ENCODE results near the gene RBM6.

DNA sequence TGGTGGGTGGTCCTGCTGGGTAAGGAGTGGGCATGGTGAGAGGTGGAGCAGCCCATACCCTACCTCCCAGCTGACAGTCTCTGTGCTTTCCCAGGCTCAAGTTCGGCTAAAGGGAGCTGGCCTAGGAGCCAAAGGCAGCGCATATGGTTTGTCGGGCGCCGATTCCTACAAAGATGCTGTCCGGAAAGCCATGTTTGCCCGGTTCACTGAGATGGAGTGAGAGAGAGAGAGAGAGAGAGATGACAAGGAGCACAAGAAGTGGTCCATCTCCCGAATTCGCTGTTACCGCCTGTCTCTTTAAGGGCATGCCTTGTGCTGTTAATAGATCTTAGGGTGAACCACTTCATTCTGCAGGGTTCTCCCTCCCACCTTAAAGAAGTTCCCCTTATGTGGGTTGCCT is 178.3 kb downstream of the RBM6 start:
- TF ChIP-seq, protein P1, sequence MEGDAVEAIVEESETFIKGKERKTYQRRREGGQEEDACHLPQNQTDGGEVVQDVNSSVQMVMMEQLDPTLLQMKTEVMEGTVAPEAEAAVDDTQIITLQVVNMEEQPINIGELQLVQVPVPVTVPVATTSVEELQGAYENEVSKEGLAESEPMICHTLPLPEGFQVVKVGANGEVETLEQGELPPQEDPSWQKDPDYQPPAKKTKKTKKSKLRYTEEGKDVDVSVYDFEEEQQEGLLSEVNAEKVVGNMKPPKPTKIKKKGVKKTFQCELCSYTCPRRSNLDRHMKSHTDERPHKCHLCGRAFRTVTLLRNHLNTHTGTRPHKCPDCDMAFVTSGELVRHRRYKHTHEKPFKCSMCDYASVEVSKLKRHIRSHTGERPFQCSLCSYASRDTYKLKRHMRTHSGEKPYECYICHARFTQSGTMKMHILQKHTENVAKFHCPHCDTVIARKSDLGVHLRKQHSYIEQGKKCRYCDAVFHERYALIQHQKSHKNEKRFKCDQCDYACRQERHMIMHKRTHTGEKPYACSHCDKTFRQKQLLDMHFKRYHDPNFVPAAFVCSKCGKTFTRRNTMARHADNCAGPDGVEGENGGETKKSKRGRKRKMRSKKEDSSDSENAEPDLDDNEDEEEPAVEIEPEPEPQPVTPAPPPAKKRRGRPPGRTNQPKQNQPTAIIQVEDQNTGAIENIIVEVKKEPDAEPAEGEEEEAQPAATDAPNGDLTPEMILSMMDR (IDR thresholded peaks at IDR 0.05), result no peak
- TF ChIP-seq EP300 (IDR thresholded peaks at IDR 0.05), result no peak
- no peak for TF ChIP-seq POLR2A (IDR thresholded peaks at IDR 0.05; ENCODE audit: low read depth)
- no peak for TF ChIP-seq POLR2AphosphoS5 (IDR thresholded peaks at IDR 0.05)

Data from esophagus muscularis mucosa (tissue), 4 donors.